HCT116 (cell line): ENCODE results near the gene SNAP91. TPM values are rescaled to one million over a fixed set of nuclear protein-coding genes. Genes with fewer than 3 reads are reported as not detected.
A peak's percentile ranks its signal among the peaks of the same experiment; 100 is the strongest.

Experiments
- ATAC-seq: fragments of 200-7000 bp; cut with Tn5 transposase; 2 replicates; pipeline ENCODE4 v1.9.1; 2020; ENCODE audit warnings: mild to moderate bottlenecking, moderate library complexity
- BruUV-seq: library from RNA; stranded (reverse); fragments of 400-500 nt; replicated peaks from 2 replicates; lab custom pipeline; 2021; lab: Mats Ljungman, UMichigan
- CTCF ChIA-PET: fragments of 300-600 bp; sonication (Branson Sonifier 250); formaldehyde crosslinking; loops from one replicate; lab custom pipeline; 2021; ENCODE audit warnings: antibody characterized with exemption; lab: Charles Lee
- POLR2A ChIA-PET: fragments of 300-600, 350-600 bp; sonication (Branson Sonifier 250); formaldehyde crosslinking; loops from one replicate; lab custom pipeline; 2021; ENCODE audit warnings: antibody characterized with exemption; lab: Charles Lee
- RAD21 ChIA-PET, 2 experiments: fragments of 300-600 bp; sonication (Branson Sonifier 250); formaldehyde crosslinking; loops; one replicate each; lab custom pipeline; 2023; ENCODE audit warnings: low total read pairs in 2 of 2; ENCODE audit not compliant: uncharacterized antibody in 2 of 2, unreplicated experiment in 2 of 2, low non-redundant PET in 1 of 2; lab: Charles Lee
- DNase-seq: peaks from one replicate; pipeline ENCODE4 v3.0.0-alpha.2; 2010; ENCODE audit warnings: low read depth, low spot score
- H2AFZ ChIP-seq: fragments of 200-600 bp; shearing (Covaris generic), sonication (generic); 2 replicates; pipeline ENCODE4 v1.6.1; 2017; ENCODE audit warnings: low read depth, mixed run types, mixed read lengths, antibody characterized with exemption, low read length; ENCODE audit not compliant: poor library complexity, severe bottlenecking
- H3K27ac ChIP-seq: 2 replicates; pipeline ENCODE4 v1.5.1; 2012; ENCODE audit warnings: low read depth, low read length
- H3K27me3 ChIP-seq: fragments of 200-600 bp; sonication (generic); 2 replicates; pipeline ENCODE4 v1.6.1; 2016; ENCODE audit warnings: mixed run types, low read length, mixed read lengths; ENCODE audit not compliant: insufficient read depth
- H3K36me3 ChIP-seq, 2 experiments: fragments of 200-500 bp in 1 of 2; fragments of 200-600 bp in 1 of 2; sonication (Bioruptor generic) in 1 of 2; sonication (generic) in 1 of 2; 2 replicates each; pipeline versions ENCODE4 v1.5.1 to v1.6.1; 2014 to 2016; ENCODE audit warnings: low read length in 2 of 2, inconsistent platforms in 1 of 2, mixed read lengths in 1 of 2, mixed run types in 1 of 2; ENCODE audit not compliant: insufficient read depth in 2 of 2, control insufficient read depth in 1 of 2
- H3K4me1 ChIP-seq, 2 experiments: fragments of 200-600 bp in 1 of 2; sonication (generic) in 1 of 2; 2 replicates each; pipeline versions ENCODE4 v1.5.1 to v1.6.1; 2012 to 2017; ENCODE audit warnings: low read length in 2 of 2, inconsistent platforms in 1 of 2, mild to moderate bottlenecking in 1 of 2, mixed read lengths in 1 of 2, mixed run types in 1 of 2, moderate library complexity in 1 of 2; ENCODE audit not compliant: insufficient read depth in 2 of 2, control insufficient read depth in 1 of 2
- H3K4me2 ChIP-seq: fragments of 200-600 bp; sonication (generic); 2 replicates; pipeline ENCODE4 v1.6.1; 2017; ENCODE audit warnings: mixed run types, low read length, mixed read lengths
- H3K4me3 ChIP-seq, 2 experiments: fragments of 200-600 bp in 1 of 2; sonication (generic) in 1 of 2; replicated peaks in 1 of 2; 2 replicates each; pipeline ENCODE4 v1.5.1; 2011 to 2016; ENCODE audit warnings: low read length in 2 of 2, control low read depth in 1 of 2, low read depth in 1 of 2, mild to moderate bottlenecking in 1 of 2, mixed read lengths in 1 of 2, mixed run types in 1 of 2
- H3K79me2 ChIP-seq: fragments of 200-600 bp; sonication (generic); 2 replicates; pipeline ENCODE4 v1.6.1; 2017; ENCODE audit warnings: mild to moderate bottlenecking, mixed run types, low read length, moderate library complexity, mixed read lengths; ENCODE audit not compliant: insufficient read depth
- H3K9ac ChIP-seq: fragments of 200-600 bp; sonication (generic); 2 replicates; pipeline ENCODE4 v1.6.1; 2016; ENCODE audit warnings: low read length, mixed read lengths
- H3K9me2 ChIP-seq: fragments of 200-600 bp; sonication (generic), shearing (Covaris generic); 2 replicates; pipeline ENCODE4 v1.6.1; 2017; ENCODE audit warnings: mixed run types, mild to moderate bottlenecking, moderate library complexity; ENCODE audit not compliant: insufficient read depth
- H3K9me3 ChIP-seq, 2 experiments: fragments of 200-500 bp in 1 of 2; fragments of 200-600 bp in 1 of 2; sonication (Bioruptor generic) in 1 of 2; sonication (generic) in 1 of 2; 2 replicates each; pipeline ENCODE4 v1.6.1; 2014 to 2017; ENCODE audit warnings: low read length in 2 of 2, mixed read lengths in 2 of 2, inconsistent platforms in 1 of 2, low read depth in 1 of 2, mild to moderate bottlenecking in 1 of 2, mixed run types in 1 of 2, moderate library complexity in 1 of 2; ENCODE audit not compliant: control insufficient read depth in 1 of 2, insufficient read depth in 1 of 2
- H4K20me1 ChIP-seq: fragments of 200-600 bp; sonication (generic), shearing (Covaris generic); 2 replicates; pipeline ENCODE4 v1.6.1; 2017; ENCODE audit warnings: mixed run types, mild to moderate bottlenecking, moderate library complexity; ENCODE audit not compliant: insufficient read depth
- CBX3 ChIP-seq: IDR thresholded peaks from 2 replicates; pipeline ENCODE4 v1.6.1; 2012; ENCODE audit warnings: low read depth
- CEBPB ChIP-seq: IDR thresholded peaks from 2 replicates; pipeline ENCODE4 v1.6.1; 2012; ENCODE audit warnings: low read depth
- ELF1 ChIP-seq: IDR thresholded peaks from 2 replicates; pipeline ENCODE4 v1.6.1; 2012; ENCODE audit warnings: low read depth, borderline replicate concordance
- EZH2 ChIP-seq: fragments of 200-600 bp; sonication (generic); IDR thresholded peaks from 2 replicates; pipeline ENCODE4 v1.6.1; 2017; ENCODE audit warnings: antibody characterized with exemption, mixed run types
- EZH2phosphoT487 ChIP-seq: fragments of 200-600 bp; IDR thresholded peaks from 2 replicates; pipeline ENCODE4 v1.6.1; 2018; ENCODE audit warnings: antibody characterized with exemption, borderline replicate concordance
- FOSL1 ChIP-seq: IDR thresholded peaks from 2 replicates; pipeline ENCODE4 v1.6.1; 2012; ENCODE audit warnings: low read depth
- JUND ChIP-seq: IDR thresholded peaks from 2 replicates; pipeline ENCODE4 v1.6.1; 2012
- POLR2AphosphoS5 ChIP-seq: IDR thresholded peaks from 2 replicates; pipeline ENCODE4 v1.6.1; 2011; ENCODE audit warnings: mild to moderate bottlenecking, low read depth, low read length, moderate library complexity
- RAD21 ChIP-seq: IDR thresholded peaks from 2 replicates; pipeline ENCODE4 v1.6.1; 2012; ENCODE audit warnings: low read depth, mild to moderate bottlenecking
- SIN3A ChIP-seq: IDR thresholded peaks from 2 replicates; pipeline ENCODE4 v1.6.1; 2012; ENCODE audit warnings: low read depth
- TCF7L2 ChIP-seq: IDR thresholded peaks from 2 replicates; pipeline ENCODE4 v1.7.0; 2011; ENCODE audit warnings: borderline replicate concordance, inconsistent platforms; ENCODE audit not compliant: insufficient read depth, insufficient read length; ENCODE audit errors: extremely low read depth
- ZFX ChIP-seq: fragments of 450-650 bp; IDR thresholded peaks from 2 replicates; pipeline ENCODE4 v1.6.1; 2017
- ZNF274 ChIP-seq: fragments of 200-500 bp; sonication (Bioruptor generic); IDR thresholded peaks from 2 replicates; pipeline ENCODE4 v1.6.1; 2014; ENCODE audit warnings: mild to moderate bottlenecking, low read depth, low read length, inconsistent platforms
- intact Hi-C: fragments of 100-400 bp; cut with micrococcal nuclease; formaldehyde crosslinking; loops from 2 replicates; pipeline ENCODE4 v1.10.0; 2022
- total RNA-seq: library from RNA; stranded (reverse); gene quantifications from one replicate; pipeline ENCODE4 v1.2.1, GENCODE V29; 2021; ENCODE audit not compliant: unreplicated experiment
- TF ChIP-seq, protein P1 (sequence below): IDR thresholded peaks from 2 replicates; pipeline ENCODE4 v1.6.1; 2012
- TF ChIP-seq, protein P2 (sequence below), 3 experiments: fragments of 200-600 bp in 1 of 3; sonication (generic) in 1 of 3; IDR thresholded peaks in 2 of 3; conservative IDR thresholded peaks in 1 of 3; 2 replicates each; pipeline ENCODE4 v1.5.1; 2012 to 2017; ENCODE audit warnings: low read depth in 2 of 3, low read length in 2 of 3, antibody characterized with exemption in 1 of 3, borderline replicate concordance in 1 of 3, control low read depth in 1 of 3, mild to moderate bottlenecking in 1 of 3, mixed read lengths in 1 of 3, mixed run types in 1 of 3, moderate library complexity in 1 of 3; ENCODE audit not compliant: insufficient read depth in 1 of 3
- TF ChIP-seq, protein P3 (sequence below): IDR thresholded peaks from 2 replicates; pipeline ENCODE4 v1.6.1; 2012; ENCODE audit warnings: low read depth

SNAP91 gene
- total RNA-seq, 1 experiment from 2014 or later: not detected

DNA sequence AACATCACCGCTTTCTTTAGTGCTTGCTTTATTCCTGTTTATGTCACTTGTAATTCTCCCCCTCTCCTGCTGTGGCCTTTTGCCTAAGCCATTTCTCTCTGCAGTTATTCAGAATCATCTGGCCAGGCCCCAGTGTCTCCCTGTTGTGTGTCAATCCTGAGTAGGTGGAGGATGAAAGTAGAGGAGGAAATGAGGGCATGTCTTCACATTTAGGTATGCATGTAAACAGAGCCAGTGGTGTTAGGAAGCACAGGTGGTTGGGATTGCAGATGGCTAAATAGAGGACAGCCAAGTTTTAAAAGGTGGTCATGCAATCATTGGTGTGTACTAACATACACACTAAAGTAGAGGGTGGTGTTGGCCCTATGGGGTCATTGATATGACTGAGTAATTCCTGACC is 191.4 kb downstream of the SNAP91 start (continued):
- TF ChIP-seq EZH2 (no peak), ZNF274 (no peak), CBX3 (no peak), FOSL1 (no peak)

DNA sequence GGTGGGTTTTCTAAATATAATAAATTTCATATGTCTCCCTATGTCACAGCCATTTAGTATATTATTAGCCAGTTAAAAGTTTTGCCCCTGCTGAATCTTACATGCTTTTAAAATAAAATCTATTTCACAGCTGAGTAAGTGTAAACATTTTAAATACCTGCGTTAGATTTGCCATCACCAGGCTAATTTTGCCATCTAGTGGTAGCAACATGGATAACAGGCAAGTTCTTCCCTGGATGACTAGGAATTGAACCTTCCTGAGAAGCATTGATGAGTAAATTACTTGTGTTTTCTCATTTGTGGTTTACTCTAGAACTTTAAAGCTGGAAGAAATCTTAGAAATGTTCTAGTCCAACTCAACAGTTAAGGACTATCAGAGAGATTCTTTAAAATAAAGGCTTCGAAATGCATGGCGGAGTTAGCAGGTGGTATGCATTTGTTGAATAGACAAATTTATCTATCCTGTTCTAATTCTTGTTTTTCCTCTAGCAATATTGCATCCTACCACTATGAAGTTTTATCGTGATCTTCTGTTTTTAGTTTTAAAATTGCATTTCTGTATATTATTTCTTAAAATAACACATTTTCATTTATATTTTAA is 193.9 kb downstream of the SNAP91 start:
- H3K9me3 ChIP-seq: no peaks in the 10 kb centered on the region
- no TSS peak for BruUV-seq
- no peaks in the 10 kb centered on the region for H3K9me2 ChIP-seq
- POLR2A ChIA-PET: no interaction called here
- peak; percentile 57 for DNase-seq
- no peaks in the 10 kb centered on the region for H3K79me2 ChIP-seq
- no peak overlapping the region for H3K4me2 ChIP-seq
- H4K20me1 ChIP-seq: no peaks in the 10 kb centered on the region
- no peaks in the 10 kb centered on the region for H3K27me3 ChIP-seq
- no peak overlapping the region for H3K9ac ChIP-seq
- intact Hi-C loops: loop anchor here (1.0 to 5.0 kb wide), 3 partner anchors 293 to 1268 kb away; partner anchors contain the start of genes DOP1A and IBTK
- no peak for ATAC-seq
- TF ChIP-seq ZFX (no peak), ELF1 (no peak), POLR2AphosphoS5 (no peak), EZH2phosphoT487 (no peak), FOSL1 (no peak), CEBPB (no peak), RAD21 (peak; percentile 94), TCF7L2 (no peak), EZH2 (no peak), JUND (no peak), CBX3 (no peak), ZNF274 (no peak), SIN3A (no peak)
- TF ChIP-seq, protein P1, sequence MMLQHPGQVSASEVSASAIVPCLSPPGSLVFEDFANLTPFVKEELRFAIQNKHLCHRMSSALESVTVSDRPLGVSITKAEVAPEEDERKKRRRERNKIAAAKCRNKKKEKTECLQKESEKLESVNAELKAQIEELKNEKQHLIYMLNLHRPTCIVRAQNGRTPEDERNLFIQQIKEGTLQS: no peak
- TF ChIP-seq, protein P2, sequence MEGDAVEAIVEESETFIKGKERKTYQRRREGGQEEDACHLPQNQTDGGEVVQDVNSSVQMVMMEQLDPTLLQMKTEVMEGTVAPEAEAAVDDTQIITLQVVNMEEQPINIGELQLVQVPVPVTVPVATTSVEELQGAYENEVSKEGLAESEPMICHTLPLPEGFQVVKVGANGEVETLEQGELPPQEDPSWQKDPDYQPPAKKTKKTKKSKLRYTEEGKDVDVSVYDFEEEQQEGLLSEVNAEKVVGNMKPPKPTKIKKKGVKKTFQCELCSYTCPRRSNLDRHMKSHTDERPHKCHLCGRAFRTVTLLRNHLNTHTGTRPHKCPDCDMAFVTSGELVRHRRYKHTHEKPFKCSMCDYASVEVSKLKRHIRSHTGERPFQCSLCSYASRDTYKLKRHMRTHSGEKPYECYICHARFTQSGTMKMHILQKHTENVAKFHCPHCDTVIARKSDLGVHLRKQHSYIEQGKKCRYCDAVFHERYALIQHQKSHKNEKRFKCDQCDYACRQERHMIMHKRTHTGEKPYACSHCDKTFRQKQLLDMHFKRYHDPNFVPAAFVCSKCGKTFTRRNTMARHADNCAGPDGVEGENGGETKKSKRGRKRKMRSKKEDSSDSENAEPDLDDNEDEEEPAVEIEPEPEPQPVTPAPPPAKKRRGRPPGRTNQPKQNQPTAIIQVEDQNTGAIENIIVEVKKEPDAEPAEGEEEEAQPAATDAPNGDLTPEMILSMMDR (IDR thresholded peaks at IDR 0.05 in 2 of 3, conservative IDR thresholded peaks at IDR 0.05 in 1 of 3; ENCODE audit: borderline replicate concordance in 1 of 3, insufficient read depth in 1 of 3, low read depth in 2 of 3, low read length in 2 of 3): peak; percentile 77 to 92 (median 88)
- TF ChIP-seq, protein P3, sequence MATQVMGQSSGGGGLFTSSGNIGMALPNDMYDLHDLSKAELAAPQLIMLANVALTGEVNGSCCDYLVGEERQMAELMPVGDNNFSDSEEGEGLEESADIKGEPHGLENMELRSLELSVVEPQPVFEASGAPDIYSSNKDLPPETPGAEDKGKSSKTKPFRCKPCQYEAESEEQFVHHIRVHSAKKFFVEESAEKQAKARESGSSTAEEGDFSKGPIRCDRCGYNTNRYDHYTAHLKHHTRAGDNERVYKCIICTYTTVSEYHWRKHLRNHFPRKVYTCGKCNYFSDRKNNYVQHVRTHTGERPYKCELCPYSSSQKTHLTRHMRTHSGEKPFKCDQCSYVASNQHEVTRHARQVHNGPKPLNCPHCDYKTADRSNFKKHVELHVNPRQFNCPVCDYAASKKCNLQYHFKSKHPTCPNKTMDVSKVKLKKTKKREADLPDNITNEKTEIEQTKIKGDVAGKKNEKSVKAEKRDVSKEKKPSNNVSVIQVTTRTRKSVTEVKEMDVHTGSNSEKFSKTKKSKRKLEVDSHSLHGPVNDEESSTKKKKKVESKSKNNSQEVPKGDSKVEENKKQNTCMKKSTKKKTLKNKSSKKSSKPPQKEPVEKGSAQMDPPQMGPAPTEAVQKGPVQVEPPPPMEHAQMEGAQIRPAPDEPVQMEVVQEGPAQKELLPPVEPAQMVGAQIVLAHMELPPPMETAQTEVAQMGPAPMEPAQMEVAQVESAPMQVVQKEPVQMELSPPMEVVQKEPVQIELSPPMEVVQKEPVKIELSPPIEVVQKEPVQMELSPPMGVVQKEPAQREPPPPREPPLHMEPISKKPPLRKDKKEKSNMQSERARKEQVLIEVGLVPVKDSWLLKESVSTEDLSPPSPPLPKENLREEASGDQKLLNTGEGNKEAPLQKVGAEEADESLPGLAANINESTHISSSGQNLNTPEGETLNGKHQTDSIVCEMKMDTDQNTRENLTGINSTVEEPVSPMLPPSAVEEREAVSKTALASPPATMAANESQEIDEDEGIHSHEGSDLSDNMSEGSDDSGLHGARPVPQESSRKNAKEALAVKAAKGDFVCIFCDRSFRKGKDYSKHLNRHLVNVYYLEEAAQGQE: no peak
- H2AFZ ChIP-seq: peak overlapping the region; percentile 36
- RAD21 ChIA-PET: interaction anchor here (1.1 to 1.9 kb wide), 4 partner anchors 97 to 448 kb away, joined by 3 to 6 read pairs (median 4); partner anchors contain the start of genes DOP1A (in 1 of the 2), PGM3 (in 1 of the 2) and RWDD2A (in 1 of the 2)
- H3K27ac ChIP-seq: no peak overlapping the region
- no peak overlapping the region for H3K4me3 ChIP-seq
- CTCF ChIA-PET: interaction anchor here (0.9 to 6.9 kb wide), 13 partner anchors 9 to 457 kb away, joined by 3 to 120 read pairs (median 5); partner anchors contain the start of genes DOP1A and UBE3D
- no peaks in the 10 kb centered on the region for H3K36me3 ChIP-seq
- peaks cover 0 to 10% of the 10 kb centered on the region in 2 experiments; a peak in 1 of 4 replicates for H3K4me1 ChIP-seq
